Measurements from ENCODE around the gene SUGCT. TPM values are rescaled to one million over a fixed set of nuclear protein-coding genes. Genes with fewer than 3 reads are reported as not detected.

SUGCT gene
- total and polyA plus RNA-seq, 2 of the 8 experiments (the other 6 are each of a cell fraction or from before 2014, with no cell fraction given) = 2.8 to 5.4 TPM

GRCh38 chr7:40644454-40645188 lies 509.8 kb downstream of the SUGCT start (continued):
- TF ChIP-seq SRF (IDR thresholded peaks at IDR 0.05; ENCODE audit: low read depth, low read length) = no peak
- no peak for TF ChIP-seq TBP (IDR thresholded peaks at IDR 0.05; ENCODE audit: low read depth, low read length)
- no peak for TF ChIP-seq NANOG (IDR thresholded peaks at IDR 0.05; ENCODE audit: insufficient read depth, low read depth, low read length, poor library complexity, severe bottlenecking)
- TF ChIP-seq BACH1 (IDR thresholded peaks at IDR 0.05; ENCODE audit: low read length) = no peak
- no peak for TF ChIP-seq JUN (IDR thresholded peaks at IDR 0.05; ENCODE audit: low read depth, low read length)
- TF ChIP-seq TEAD4 (IDR thresholded peaks at IDR 0.05; ENCODE audit: low read depth, low read length) = no peak
